Measurements from ENCODE around the gene SEMA3E.

Gene SEMA3E

GRCh38 chr7:83519240-83519639 lies 129.7 kb downstream of the SEMA3E start:
- TF ChIP-seq SPI1 (IDR thresholded peaks at IDR 0.05; ENCODE audit: borderline replicate concordance, low read depth) (no peak), CTCF (IDR thresholded peaks at IDR 0.05; ENCODE audit: insufficient read depth, low read length) (no peak), GABPA (IDR thresholded peaks at IDR 0.05; ENCODE audit: low read depth) (no peak), REST (IDR thresholded peaks at IDR 0.05; ENCODE audit: insufficient replicate concordance, low read depth) (no peak), POLR2AphosphoS5 (IDR thresholded peaks at IDR 0.05; ENCODE audit: low read depth) (no peak)
- no peak overlapping the region for H3K27ac ChIP-seq (replicated peaks)
- H3K4me3 ChIP-seq (replicated peaks; ENCODE audit: insufficient read depth, low read length), result no peak overlapping the region
- no peaks in the 10 kb centered on the region for H3K27me3 ChIP-seq (ENCODE audit: insufficient read depth, poor library complexity, severe bottlenecking)
- DNase-seq (ENCODE audit: low read depth in 1 of 2, low spot score in 1 of 2), result no peak

- no peak for TF ChIP-seq POLR2AphosphoS5 (IDR thresholded peaks at IDR 0.05; ENCODE audit: low read depth)
- no peak for TF ChIP-seq SPI1 (IDR thresholded peaks at IDR 0.05; ENCODE audit: borderline replicate concordance, low read depth)
- no peak for TF ChIP-seq REST (IDR thresholded peaks at IDR 0.05; ENCODE audit: insufficient replicate concordance, low read depth)
- no peak for TF ChIP-seq CTCF (IDR thresholded peaks at IDR 0.05; ENCODE audit: insufficient read depth, low read length)
- TF ChIP-seq GABPA (IDR thresholded peaks at IDR 0.05; ENCODE audit: low read depth), result no peak
- DNase-seq (ENCODE audit: low read depth in 1 of 2, low spot score in 1 of 2), result no peak
These were observed 131.8 kb downstream of the SEMA3E start for GRCh38 chr7:83517035-83517700.

GRCh38 chr7:83514977-83515376 lies 134.0 kb downstream of the SEMA3E start:
- TF ChIP-seq REST (IDR thresholded peaks at IDR 0.05; ENCODE audit: insufficient replicate concordance, low read depth) (no peak), SPI1 (IDR thresholded peaks at IDR 0.05; ENCODE audit: borderline replicate concordance, low read depth) (no peak), CTCF (IDR thresholded peaks at IDR 0.05; ENCODE audit: insufficient read depth, low read length) (no peak), POLR2AphosphoS5 (IDR thresholded peaks at IDR 0.05; ENCODE audit: low read depth) (no peak)
- no peaks in the 10 kb centered on the region for H3K27me3 ChIP-seq (ENCODE audit: insufficient read depth, poor library complexity, severe bottlenecking)
- no peak overlapping the region for H3K27ac ChIP-seq (replicated peaks)
- no peak overlapping the region for H3K4me3 ChIP-seq (replicated peaks; ENCODE audit: insufficient read depth, low read length)
- no peak for DNase-seq (ENCODE audit: low read depth in 1 of 2, low spot score in 1 of 2)

More at GRCh38 chr7:83517035-83517700, 131.8 kb downstream of the SEMA3E start:
- no peaks in the 10 kb centered on the region for H3K27me3 ChIP-seq (ENCODE audit: insufficient read depth, poor library complexity, severe bottlenecking)
- H3K27ac ChIP-seq (replicated peaks), result no peak overlapping the region
- no peak overlapping the region for H3K4me3 ChIP-seq (replicated peaks; ENCODE audit: insufficient read depth, low read length)
